Effector memory CD4-positive, alpha-beta T cell (primary cell): ENCODE data around the gene RNFT2.
A peak's percentile ranks its signal among the peaks of the same experiment; 100 is the strongest.
"Not testable (repeated sequence)": the region's sequence is repeated elsewhere in the genome, so short reads cannot be mapped to it uniquely, and the experiment has no call there.

Experiments used
- DNase-seq, 3 donors: peaks; one replicate each; pipeline ENCODE4 v3.0.0-alpha.2; 2020
- H3K27ac ChIP-seq: 2 replicates; pipeline ENCODE4 v1.7.0; 2013; ENCODE audit warnings: mild to moderate bottlenecking, low read length, moderate library complexity; ENCODE audit not compliant: insufficient read depth, poor library complexity, severe bottlenecking
- H3K27me3 ChIP-seq: replicated peaks from 2 replicates; pipeline ENCODE4 v1.7.0; 2013; ENCODE audit warnings: mild to moderate bottlenecking, low read length; ENCODE audit not compliant: insufficient read depth, control insufficient read depth, poor library complexity, severe bottlenecking
- H3K36me3 ChIP-seq: 2 replicates; pipeline ENCODE4 v1.7.0; 2013; ENCODE audit warnings: mild to moderate bottlenecking, low read length, moderate library complexity; ENCODE audit not compliant: control insufficient read depth, insufficient read depth
- H3K4me1 ChIP-seq: 2 replicates; pipeline ENCODE4 v1.7.0; 2013; ENCODE audit warnings: low read length, mild to moderate bottlenecking; ENCODE audit not compliant: control insufficient read depth, insufficient read depth, poor library complexity, severe bottlenecking
- H3K4me3 ChIP-seq: 2 replicates; pipeline ENCODE4 v1.7.0; 2013; ENCODE audit warnings: low read length, low read depth, mild to moderate bottlenecking; ENCODE audit not compliant: insufficient read depth, poor library complexity, severe bottlenecking
- H3K9me3 ChIP-seq: 2 replicates; pipeline ENCODE4 v1.7.0; 2013; ENCODE audit warnings: mild to moderate bottlenecking, low read length, moderate library complexity; ENCODE audit not compliant: control insufficient read depth

Gene RNFT2

GRCh38 chr12:116744766-116745165, 6.7 kb downstream of the RNFT2 start:
- no peaks in the 10 kb centered on the region for H3K36me3 ChIP-seq
- DNase-seq: no peak
- no peaks in the 10 kb centered on the region for H3K9me3 ChIP-seq
- H3K27me3 ChIP-seq: no peaks in the 10 kb centered on the region
- no peak overlapping the region for H3K4me3 ChIP-seq
- H3K27ac ChIP-seq: no peak overlapping the region
- no peaks in the 10 kb centered on the region for H3K4me1 ChIP-seq

- H3K27me3 ChIP-seq: no peaks in the 10 kb centered on the region
- DNase-seq: no peak
- no peaks in the 10 kb centered on the region for H3K4me1 ChIP-seq
- no peak overlapping the region for H3K4me3 ChIP-seq
- no peaks in the 10 kb centered on the region for H3K36me3 ChIP-seq
- no peaks in the 10 kb centered on the region for H3K9me3 ChIP-seq
- no peak overlapping the region for H3K27ac ChIP-seq
Observed at GRCh38 chr12:116745554-116745953, 7.4 kb downstream of the RNFT2 start.

GRCh38 chr12:116749884-116750283, 11.8 kb downstream of the RNFT2 start:
- no peaks in the 10 kb centered on the region for H3K27me3 ChIP-seq
- DNase-seq: no peak
- no peak overlapping the region for H3K4me3 ChIP-seq
- no peaks in the 10 kb centered on the region for H3K36me3 ChIP-seq
- no peaks in the 10 kb centered on the region for H3K9me3 ChIP-seq
- H3K4me1 ChIP-seq: no peaks in the 10 kb centered on the region
- no peak overlapping the region for H3K27ac ChIP-seq

GRCh38 chr12:116750298-116750697, 12.2 kb downstream of the RNFT2 start:
- H3K9me3 ChIP-seq: no peaks in the 10 kb centered on the region
- H3K4me3 ChIP-seq: no peak overlapping the region
- H3K27me3 ChIP-seq: no peaks in the 10 kb centered on the region
- no peak for DNase-seq
- H3K27ac ChIP-seq: no peak overlapping the region
- no peaks in the 10 kb centered on the region for H3K4me1 ChIP-seq
- no peaks in the 10 kb centered on the region for H3K36me3 ChIP-seq

- H3K4me1 ChIP-seq, H3K27me3 ChIP-seq, H3K36me3 ChIP-seq, H3K27ac ChIP-seq, H3K9me3 ChIP-seq, DNase-seq, H3K4me3 ChIP-seq: not testable (repeated sequence)
Observed at GRCh38 chr12:116754097-116754496, 16.0 kb downstream of the RNFT2 start.

GRCh38 chr12:116754783-116755182, 16.7 kb downstream of the RNFT2 start:
- not testable (repeated sequence) for H3K36me3 ChIP-seq, H3K27ac ChIP-seq, H3K27me3 ChIP-seq, DNase-seq, H3K4me3 ChIP-seq, H3K9me3 ChIP-seq, H3K4me1 ChIP-seq

GRCh38 chr12:116759783-116760621, 21.9 kb downstream of the RNFT2 start:
- no peak overlapping the region for H3K4me3 ChIP-seq
- no peaks in the 10 kb centered on the region for H3K9me3 ChIP-seq
- no peaks in the 10 kb centered on the region for H3K27me3 ChIP-seq
- no peaks in the 10 kb centered on the region for H3K4me1 ChIP-seq
- peak in 2 of 3 donors; percentile 5 to 13 for DNase-seq
- H3K27ac ChIP-seq: no peak overlapping the region
- no peaks in the 10 kb centered on the region for H3K36me3 ChIP-seq

GRCh38 chr12:116760622-116761020, 22.5 kb downstream of the RNFT2 start:
- Histone ChIP-seq H3K9me3 (no peaks in the 10 kb centered on the region), H3K27me3 (no peaks in the 10 kb centered on the region), H3K36me3 (no peaks in the 10 kb centered on the region), H3K27ac (no peak overlapping the region), H3K4me3 (no peak overlapping the region), H3K4me1 (no peaks in the 10 kb centered on the region)
- DNase-seq: no peak

- Histone ChIP-seq H3K27me3 (no peaks in the 10 kb centered on the region), H3K9me3 (no peaks in the 10 kb centered on the region), H3K27ac (no peak overlapping the region), H3K4me3 (no peak overlapping the region), H3K36me3 (no peaks in the 10 kb centered on the region), H3K4me1 (no peaks in the 10 kb centered on the region)
- DNase-seq: no peak
Observed at GRCh38 chr12:116761499-116761898, 23.4 kb downstream of the RNFT2 start.

- H3K4me3 ChIP-seq: no peak overlapping the region
- no peaks in the 10 kb centered on the region for H3K4me1 ChIP-seq
- H3K9me3 ChIP-seq: no peaks in the 10 kb centered on the region
- no peak overlapping the region for H3K27ac ChIP-seq
- no peak for DNase-seq
- H3K36me3 ChIP-seq: no peaks in the 10 kb centered on the region
- no peaks in the 10 kb centered on the region for H3K27me3 ChIP-seq
Observed at GRCh38 chr12:116765271-116765670, 27.2 kb downstream of the RNFT2 start.
